C4-2B (cell line): ENCODE measurements around the gene PRCD.

Experiments used
- CTCF ChIP-seq: fragments of 450-650 bp; conservative IDR thresholded peaks from 2 replicates; pipeline ENCODE4 v1.5.1; 2017; ENCODE audit warnings: mild to moderate bottlenecking
- ZFX ChIP-seq: fragments of 450-650 bp; IDR thresholded peaks from 2 replicates; pipeline ENCODE4 v1.6.1; 2017

GRCh38 chr17:76578376-76578775 lies 38.5 kb downstream of the PRCD start:
- TF ChIP-seq CTCF, result no peak
- TF ChIP-seq ZFX, result no peak
